HepG2 (cell line): ENCODE data around the gene VGLL1. TPM values are rescaled to one million over a fixed set of nuclear protein-coding genes. Genes with fewer than 3 reads are reported as not detected.

Experiments
- KAT8 ChIP-seq: IDR thresholded peaks from 2 replicates; pipeline ENCODE4 v1.6.1; 2016; ENCODE audit warnings: missing genetic modification reagents, missing compliant biosample characterization
- MEIS2 ChIP-seq: sonication (generic); formaldehyde crosslinking; IDR thresholded peaks from 2 replicates; pipeline ENCODE4 v1.9.0; 2021; ENCODE audit warnings: mild to moderate bottlenecking, missing genetic modification reagents
- NFYB ChIP-seq: sonication (generic); formaldehyde crosslinking; IDR thresholded peaks from 2 replicates; pipeline ENCODE4 v1.4.0; 2020; ENCODE audit warnings: missing genetic modification reagents
- PHF20 ChIP-seq: sonication (generic); formaldehyde crosslinking; IDR thresholded peaks from 2 replicates; pipeline ENCODE4 v1.5.0; 2020; ENCODE audit warnings: mild to moderate bottlenecking, missing genetic modification reagents
- TP53 ChIP-seq: sonication (generic); formaldehyde crosslinking; conservative IDR thresholded peaks from 2 replicates; pipeline ENCODE4 v1.4.0; 2020; ENCODE audit warnings: missing genetic modification reagents
- ZKSCAN8 ChIP-seq: IDR thresholded peaks from 2 replicates; pipeline ENCODE4 v1.6.1; 2016; ENCODE audit warnings: borderline replicate concordance, missing genetic modification reagents, missing compliant biosample characterization
- ZNF496 ChIP-seq: sonication (generic); formaldehyde crosslinking; IDR thresholded peaks from 2 replicates; pipeline ENCODE4 v1.8.1; 2023; ENCODE audit warnings: mild to moderate bottlenecking, moderate library complexity, missing genetic modification reagents; ENCODE audit not compliant: insufficient replicate concordance
- ZNF776 ChIP-seq: sonication (generic); formaldehyde crosslinking; IDR thresholded peaks from 2 replicates; pipeline ENCODE4 v1.4.0; 2020; ENCODE audit warnings: mild to moderate bottlenecking, missing genetic modification reagents
- polyA plus RNA-seq, 8 experiments: library from polyadenylated mRNA; depleted of rRNA in 3 of 8; stranded (reverse) in 7 of 8; unstranded in 1 of 8; fragments of >200 nt; fragmentation: Illumina TruSeq in 4 of 8; extraction: Trizol in 4 of 8; gene quantifications; 2 replicates each; pipeline versions ENCODE4 v1.2.1 to v1.2.3, GENCODE V29; 2011 to 2016; ENCODE audit warnings: low read depth in 4 of 8, missing spikeins in 1 of 8, mixed read lengths in 1 of 8; ENCODE audit not compliant: insufficient read depth in 1 of 8
- total RNA-seq, 5 experiments: library from RNA; depleted of rRNA; stranded (reverse); fragments of >200 nt; fragmentation: Illumina TruSeq; extraction: Trizol; gene quantifications; 2 replicates each; pipeline ENCODE4 v1.2.3, GENCODE V29; 2016; ENCODE audit warnings: low read depth in 1 of 5
- TF ChIP-seq, protein P1 (sequence below), 2 experiments: sonication (generic) in 1 of 2; formaldehyde crosslinking in 1 of 2; IDR thresholded peaks; 2 replicates each; pipeline versions ENCODE4 v1.5.1 to v1.6.1; 2011 to 2020; ENCODE audit warnings: borderline replicate concordance in 1 of 2, low read depth in 1 of 2, low read length in 1 of 2, mild to moderate bottlenecking in 1 of 2, missing genetic modification reagents in 1 of 2, moderate library complexity in 1 of 2
- TF ChIP-seq, protein P2 (sequence below): sonication (generic); formaldehyde crosslinking; IDR thresholded peaks from 2 replicates; pipeline ENCODE4 v1.5.1; 2020; ENCODE audit warnings: missing genetic modification reagents, mild to moderate bottlenecking, borderline replicate concordance
- TF ChIP-seq, protein P3 (sequence below): sonication (generic); formaldehyde crosslinking; IDR thresholded peaks from 2 replicates; pipeline ENCODE4 v1.5.0; 2020; ENCODE audit warnings: mild to moderate bottlenecking, missing genetic modification reagents, borderline replicate concordance
- TF ChIP-seq, protein P4 (sequence below): sonication (generic); formaldehyde crosslinking; IDR thresholded peaks from 2 replicates; pipeline ENCODE4 v1.5.0; 2020; ENCODE audit warnings: mild to moderate bottlenecking, missing genetic modification reagents, moderate library complexity
- TF ChIP-seq, protein P5 (sequence below): sonication (generic); formaldehyde crosslinking; IDR thresholded peaks from 2 replicates; pipeline ENCODE4 v1.4.0; 2020; ENCODE audit warnings: missing genetic modification reagents, low read depth, mild to moderate bottlenecking, borderline replicate concordance
- TF ChIP-seq, protein P6 (sequence below): sonication (generic); formaldehyde crosslinking; IDR thresholded peaks from 2 replicates; pipeline ENCODE4 v1.4.0; 2020; ENCODE audit warnings: low read depth, missing genetic modification reagents

VGLL1 gene
- total and polyA plus RNA-seq, 2 of the 13 experiments (the other 11 are each of a cell fraction or from before 2014, with no cell fraction given), result not detected

DNA sequence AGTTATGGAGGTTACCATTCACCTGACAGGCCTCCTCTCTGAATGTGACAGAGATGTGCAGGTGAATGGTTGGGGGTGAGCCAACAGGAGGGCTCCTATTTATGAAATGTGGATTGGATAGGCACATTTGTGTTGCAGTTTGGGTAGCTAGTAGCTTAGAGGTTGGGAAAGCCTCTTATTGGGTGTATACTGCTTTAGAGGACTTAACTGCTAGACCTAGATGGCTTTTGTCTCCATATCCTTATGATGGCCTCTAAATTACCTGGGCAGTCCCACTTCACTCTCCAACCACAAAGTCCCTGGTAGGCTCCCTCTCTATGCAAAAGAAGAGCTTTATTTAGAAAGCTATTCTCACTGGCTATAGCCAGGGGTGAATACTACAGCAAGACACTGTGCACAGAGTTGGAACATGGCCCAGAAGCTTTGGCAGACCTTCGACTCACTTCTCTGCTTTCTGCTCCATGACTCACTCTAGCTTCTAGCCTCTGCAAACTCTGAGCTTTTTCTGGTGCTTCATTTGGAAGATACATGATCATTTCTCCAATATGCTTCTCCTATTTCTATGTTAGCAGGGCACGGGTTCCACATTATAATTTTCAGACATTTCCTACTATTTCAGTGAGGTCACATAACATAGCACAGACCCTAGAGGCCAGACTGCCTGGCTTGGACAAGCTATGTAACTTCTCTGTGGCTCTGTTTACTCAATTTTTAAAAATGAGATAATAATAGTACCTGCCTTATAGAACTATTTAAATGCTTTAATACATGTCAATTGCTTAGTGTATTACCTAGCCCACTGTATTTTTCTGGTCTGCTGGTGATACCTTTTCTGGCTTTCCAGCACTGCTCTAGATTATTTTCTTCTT is 6.0 kb upstream of the VGLL1 start (continued):
- TF ChIP-seq, protein P1, sequence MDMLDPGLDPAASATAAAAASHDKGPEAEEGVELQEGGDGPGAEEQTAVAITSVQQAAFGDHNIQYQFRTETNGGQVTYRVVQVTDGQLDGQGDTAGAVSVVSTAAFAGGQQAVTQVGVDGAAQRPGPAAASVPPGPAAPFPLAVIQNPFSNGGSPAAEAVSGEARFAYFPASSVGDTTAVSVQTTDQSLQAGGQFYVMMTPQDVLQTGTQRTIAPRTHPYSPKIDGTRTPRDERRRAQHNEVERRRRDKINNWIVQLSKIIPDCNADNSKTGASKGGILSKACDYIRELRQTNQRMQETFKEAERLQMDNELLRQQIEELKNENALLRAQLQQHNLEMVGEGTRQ (IDR thresholded peaks at IDR 0.05; ENCODE audit: low read depth, low read length), result no peak
- TF ChIP-seq, protein P1 (CRISPR knock-in tag; IDR thresholded peaks at IDR 0.05; ENCODE audit: borderline replicate concordance), result no peak
- TF ChIP-seq, protein P2, sequence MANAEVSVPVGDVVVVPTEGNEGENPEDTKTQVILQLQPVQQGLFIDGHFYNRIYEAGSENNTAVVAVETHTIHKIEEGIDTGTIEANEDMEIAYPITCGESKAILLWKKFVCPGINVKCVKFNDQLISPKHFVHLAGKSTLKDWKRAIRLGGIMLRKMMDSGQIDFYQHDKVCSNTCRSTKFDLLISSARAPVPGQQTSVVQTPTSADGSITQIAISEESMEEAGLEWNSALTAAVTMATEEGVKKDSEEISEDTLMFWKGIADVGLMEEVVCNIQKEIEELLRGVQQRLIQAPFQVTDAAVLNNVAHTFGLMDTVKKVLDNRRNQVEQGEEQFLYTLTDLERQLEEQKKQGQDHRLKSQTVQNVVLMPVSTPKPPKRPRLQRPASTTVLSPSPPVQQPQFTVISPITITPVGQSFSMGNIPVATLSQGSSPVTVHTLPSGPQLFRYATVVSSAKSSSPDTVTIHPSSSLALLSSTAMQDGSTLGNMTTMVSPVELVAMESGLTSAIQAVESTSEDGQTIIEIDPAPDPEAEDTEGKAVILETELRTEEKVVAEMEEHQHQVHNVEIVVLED (CRISPR knock-in tag), result no peak
- TF ChIP-seq TP53 (CRISPR knock-in tag) (no peak), PHF20 (CRISPR knock-in tag) (no peak), ZNF776 (no peak), KAT8 (CRISPR knock-in tag) (no peak), ZKSCAN8 (CRISPR knock-in tag) (no peak), ZNF496 (no peak), MEIS2 (CRISPR knock-in tag) (no peak), NFYB (CRISPR knock-in tag) (no peak)
- TF ChIP-seq, protein P3, sequence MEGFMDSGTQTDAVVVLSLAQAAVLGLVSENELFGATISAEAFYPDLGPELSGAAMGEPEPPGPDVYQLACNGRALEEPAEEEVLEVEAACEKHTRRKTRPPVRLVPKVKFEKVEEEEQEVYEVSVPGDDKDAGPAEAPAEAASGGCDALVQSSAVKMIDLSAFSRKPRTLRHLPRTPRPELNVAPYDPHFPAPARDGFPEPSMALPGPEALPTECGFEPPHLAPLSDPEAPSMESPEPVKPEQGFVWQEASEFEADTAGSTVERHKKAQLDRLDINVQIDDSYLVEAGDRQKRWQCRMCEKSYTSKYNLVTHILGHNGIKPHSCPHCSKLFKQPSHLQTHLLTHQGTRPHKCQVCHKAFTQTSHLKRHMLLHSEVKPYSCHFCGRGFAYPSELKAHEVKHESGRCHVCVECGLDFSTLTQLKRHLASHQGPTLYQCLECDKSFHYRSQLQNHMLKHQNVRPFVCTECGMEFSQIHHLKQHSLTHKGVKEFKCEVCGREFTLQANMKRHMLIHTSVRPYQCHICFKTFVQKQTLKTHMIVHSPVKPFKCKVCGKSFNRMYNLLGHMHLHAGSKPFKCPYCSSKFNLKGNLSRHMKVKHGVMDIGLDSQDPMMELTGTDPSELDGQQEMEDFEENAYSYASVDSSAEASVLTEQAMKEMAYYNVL (CRISPR knock-in tag), result no peak
- TF ChIP-seq, protein P4, sequence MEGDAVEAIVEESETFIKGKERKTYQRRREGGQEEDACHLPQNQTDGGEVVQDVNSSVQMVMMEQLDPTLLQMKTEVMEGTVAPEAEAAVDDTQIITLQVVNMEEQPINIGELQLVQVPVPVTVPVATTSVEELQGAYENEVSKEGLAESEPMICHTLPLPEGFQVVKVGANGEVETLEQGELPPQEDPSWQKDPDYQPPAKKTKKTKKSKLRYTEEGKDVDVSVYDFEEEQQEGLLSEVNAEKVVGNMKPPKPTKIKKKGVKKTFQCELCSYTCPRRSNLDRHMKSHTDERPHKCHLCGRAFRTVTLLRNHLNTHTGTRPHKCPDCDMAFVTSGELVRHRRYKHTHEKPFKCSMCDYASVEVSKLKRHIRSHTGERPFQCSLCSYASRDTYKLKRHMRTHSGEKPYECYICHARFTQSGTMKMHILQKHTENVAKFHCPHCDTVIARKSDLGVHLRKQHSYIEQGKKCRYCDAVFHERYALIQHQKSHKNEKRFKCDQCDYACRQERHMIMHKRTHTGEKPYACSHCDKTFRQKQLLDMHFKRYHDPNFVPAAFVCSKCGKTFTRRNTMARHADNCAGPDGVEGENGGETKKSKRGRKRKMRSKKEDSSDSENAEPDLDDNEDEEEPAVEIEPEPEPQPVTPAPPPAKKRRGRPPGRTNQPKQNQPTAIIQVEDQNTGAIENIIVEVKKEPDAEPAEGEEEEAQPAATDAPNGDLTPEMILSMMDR (CRISPR knock-in tag), result no peak
- TF ChIP-seq, protein P5, sequence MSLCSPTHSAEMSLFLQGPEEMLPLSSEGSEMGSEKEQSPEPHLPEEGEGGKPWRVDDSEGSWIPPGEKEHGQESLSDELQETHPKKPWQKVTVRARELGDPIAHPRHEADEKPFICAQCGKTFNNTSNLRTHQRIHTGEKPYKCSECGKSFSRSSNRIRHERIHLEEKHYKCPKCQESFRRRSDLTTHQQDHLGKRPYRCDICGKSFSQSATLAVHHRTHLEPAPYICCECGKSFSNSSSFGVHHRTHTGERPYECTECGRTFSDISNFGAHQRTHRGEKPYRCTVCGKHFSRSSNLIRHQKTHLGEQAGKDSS (CRISPR knock-in tag), result no peak
- TF ChIP-seq, protein P6, sequence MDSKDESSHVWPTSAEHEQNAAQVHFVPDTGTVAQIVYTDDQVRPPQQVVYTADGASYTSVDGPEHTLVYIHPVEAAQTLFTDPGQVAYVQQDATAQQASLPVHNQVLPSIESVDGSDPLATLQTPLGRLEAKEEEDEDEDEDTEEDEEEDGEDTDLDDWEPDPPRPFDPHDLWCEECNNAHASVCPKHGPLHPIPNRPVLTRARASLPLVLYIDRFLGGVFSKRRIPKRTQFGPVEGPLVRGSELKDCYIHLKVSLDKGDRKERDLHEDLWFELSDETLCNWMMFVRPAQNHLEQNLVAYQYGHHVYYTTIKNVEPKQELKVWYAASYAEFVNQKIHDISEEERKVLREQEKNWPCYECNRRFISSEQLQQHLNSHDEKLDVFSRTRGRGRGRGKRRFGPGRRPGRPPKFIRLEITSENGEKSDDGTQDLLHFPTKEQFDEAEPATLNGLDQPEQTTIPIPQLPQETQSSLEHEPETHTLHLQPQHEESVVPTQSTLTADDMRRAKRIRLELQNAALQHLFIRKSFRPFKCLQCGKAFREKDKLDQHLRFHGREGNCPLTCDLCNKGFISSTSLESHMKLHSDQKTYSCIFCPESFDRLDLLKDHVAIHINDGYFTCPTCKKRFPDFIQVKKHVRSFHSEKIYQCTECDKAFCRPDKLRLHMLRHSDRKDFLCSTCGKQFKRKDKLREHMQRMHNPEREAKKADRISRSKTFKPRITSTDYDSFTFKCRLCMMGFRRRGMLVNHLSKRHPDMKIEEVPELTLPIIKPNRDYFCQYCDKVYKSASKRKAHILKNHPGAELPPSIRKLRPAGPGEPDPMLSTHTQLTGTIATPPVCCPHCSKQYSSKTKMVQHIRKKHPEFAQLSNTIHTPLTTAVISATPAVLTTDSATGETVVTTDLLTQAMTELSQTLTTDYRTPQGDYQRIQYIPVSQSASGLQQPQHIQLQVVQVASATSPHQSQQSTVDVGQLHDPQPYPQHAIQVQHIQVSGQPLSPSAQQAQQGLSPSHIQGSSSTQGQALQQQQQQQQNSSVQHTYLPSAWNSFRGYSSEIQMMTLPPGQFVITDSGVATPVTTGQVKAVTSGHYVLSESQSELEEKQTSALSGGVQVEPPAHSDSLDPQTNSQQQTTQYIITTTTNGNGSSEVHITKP (CRISPR knock-in tag), result no peak
